ENCODE results near the gene PDE4D. TPM values are rescaled to one million over a fixed set of nuclear protein-coding genes. Genes with fewer than 3 reads are reported as not detected.

Gene PDE4D
- total RNA-seq, 4 donors from 2014 or later: 6.0 to 36.2 (median 10.0) TPM

DNA sequence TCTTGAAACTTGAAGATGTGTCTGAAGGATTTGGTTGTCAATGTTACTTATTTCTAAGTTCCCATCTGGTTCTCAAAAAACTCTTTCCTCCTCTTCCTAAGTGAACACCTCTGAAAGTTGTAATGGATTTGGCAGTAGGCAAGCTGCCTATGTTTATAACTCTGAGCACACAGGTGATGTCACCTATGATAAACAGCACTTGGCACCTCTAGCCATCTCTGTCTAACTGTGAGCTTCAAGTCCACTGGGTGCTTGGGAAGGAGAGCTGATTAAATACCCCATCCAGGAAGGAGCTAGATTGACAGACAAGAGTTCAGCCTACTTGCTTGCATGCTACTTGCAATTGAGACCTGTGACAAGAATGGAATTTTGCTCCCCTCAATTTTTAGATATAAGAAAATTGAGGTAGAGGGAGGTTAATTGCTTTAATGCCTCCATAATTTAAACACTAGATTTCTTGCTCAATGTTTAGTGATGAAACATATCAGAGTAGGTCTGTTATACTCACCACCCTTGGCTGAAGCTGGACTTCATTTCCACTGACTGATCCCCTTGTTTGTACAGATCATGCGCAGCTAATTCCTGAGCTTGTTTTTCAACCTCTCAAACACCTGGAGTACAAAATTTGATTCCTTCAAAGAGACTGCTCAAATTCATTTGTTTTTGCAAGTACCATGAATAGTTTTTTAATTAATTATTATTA lies 49.9 kb downstream of the PDE4D start:
- no peak for DNase-seq

DNA sequence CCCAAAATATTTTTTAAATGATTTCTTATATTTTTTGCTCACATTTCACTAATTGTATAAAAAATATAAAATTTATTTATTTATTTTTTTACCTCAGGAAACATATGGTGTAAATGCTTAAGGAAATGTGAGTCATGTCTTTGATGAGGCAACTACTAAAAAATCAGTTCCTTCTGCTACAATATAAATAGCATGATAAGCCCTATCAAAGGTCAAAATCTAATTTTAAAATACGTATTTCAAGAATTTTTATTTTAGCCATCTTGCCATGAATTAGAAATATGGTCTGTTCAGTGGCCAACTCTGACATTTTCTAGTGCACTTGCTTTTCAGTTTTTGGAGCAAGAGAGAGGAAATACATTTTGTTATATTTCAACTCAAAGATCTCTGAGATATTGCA lies 50.5 kb downstream of the PDE4D start:
- no peaks in the 10 kb centered on the region for H3K9me3 ChIP-seq
- no peaks in the 10 kb centered on the region for H3K36me3 ChIP-seq
- no peaks in the 10 kb centered on the region for H3K4me1 ChIP-seq
- intact Hi-C loops (cut with DNase I): no loop called here
- H3K4me3 ChIP-seq: no peak overlapping the region
- no peaks in the 10 kb centered on the region for H3K27me3 ChIP-seq
- no peak overlapping the region for H3K27ac ChIP-seq
- DNase-seq: no peak
- TF ChIP-seq, protein P1, sequence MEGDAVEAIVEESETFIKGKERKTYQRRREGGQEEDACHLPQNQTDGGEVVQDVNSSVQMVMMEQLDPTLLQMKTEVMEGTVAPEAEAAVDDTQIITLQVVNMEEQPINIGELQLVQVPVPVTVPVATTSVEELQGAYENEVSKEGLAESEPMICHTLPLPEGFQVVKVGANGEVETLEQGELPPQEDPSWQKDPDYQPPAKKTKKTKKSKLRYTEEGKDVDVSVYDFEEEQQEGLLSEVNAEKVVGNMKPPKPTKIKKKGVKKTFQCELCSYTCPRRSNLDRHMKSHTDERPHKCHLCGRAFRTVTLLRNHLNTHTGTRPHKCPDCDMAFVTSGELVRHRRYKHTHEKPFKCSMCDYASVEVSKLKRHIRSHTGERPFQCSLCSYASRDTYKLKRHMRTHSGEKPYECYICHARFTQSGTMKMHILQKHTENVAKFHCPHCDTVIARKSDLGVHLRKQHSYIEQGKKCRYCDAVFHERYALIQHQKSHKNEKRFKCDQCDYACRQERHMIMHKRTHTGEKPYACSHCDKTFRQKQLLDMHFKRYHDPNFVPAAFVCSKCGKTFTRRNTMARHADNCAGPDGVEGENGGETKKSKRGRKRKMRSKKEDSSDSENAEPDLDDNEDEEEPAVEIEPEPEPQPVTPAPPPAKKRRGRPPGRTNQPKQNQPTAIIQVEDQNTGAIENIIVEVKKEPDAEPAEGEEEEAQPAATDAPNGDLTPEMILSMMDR (IDR thresholded peaks at IDR 0.05): no peak
- TF ChIP-seq POLR2A (IDR thresholded peaks at IDR 0.05): no peak
- 38 to 52% methylated on average over 1 of the region's 1 CpG for WGBS, 2 donors

More for the DNA sequence above, 49.9 kb downstream of the PDE4D start:
- H3K9me3 ChIP-seq: no peaks in the 10 kb centered on the region
- no peak overlapping the region for H3K27ac ChIP-seq
- 64 to 95% methylated on average over 1 of the region's 1 CpG for WGBS, 2 donors
- no peak overlapping the region for H3K4me3 ChIP-seq
- TF ChIP-seq POLR2A (IDR thresholded peaks at IDR 0.05): no peak
- TF ChIP-seq, protein P1 (IDR thresholded peaks at IDR 0.05): no peak
- H3K27me3 ChIP-seq: no peaks in the 10 kb centered on the region
- intact Hi-C loops (cut with DNase I): no loop called here
- no peaks in the 10 kb centered on the region for H3K36me3 ChIP-seq
- H3K4me1 ChIP-seq: no peaks in the 10 kb centered on the region

DNA sequence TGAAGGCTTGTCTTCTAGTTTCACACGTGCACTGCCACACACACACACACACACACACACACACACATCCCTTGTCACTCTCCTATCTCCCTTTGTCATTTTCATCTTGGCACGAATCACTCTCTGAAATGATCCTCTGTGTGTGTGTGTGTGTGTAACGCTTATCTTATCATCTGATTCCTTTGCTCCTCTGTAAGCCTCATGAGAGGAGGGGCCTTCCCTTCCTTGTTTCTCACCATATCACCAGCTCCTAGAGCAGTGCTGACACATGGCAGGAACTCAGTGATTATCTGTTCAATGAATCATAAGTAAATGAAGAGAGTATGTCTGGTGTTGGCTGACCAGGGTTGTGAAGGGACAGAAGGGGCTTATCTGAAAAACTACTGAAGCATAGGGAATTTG lies 53.3 kb downstream of the PDE4D start:
- H3K27ac ChIP-seq: no peak overlapping the region
- TF ChIP-seq, protein P1 (IDR thresholded peaks at IDR 0.05): no peak
- TF ChIP-seq POLR2A (IDR thresholded peaks at IDR 0.05): no peak
- H3K27me3 ChIP-seq: no peaks in the 10 kb centered on the region
- H3K36me3 ChIP-seq: no peaks in the 10 kb centered on the region
- H3K4me1 ChIP-seq: no peaks in the 10 kb centered on the region
- no peak for DNase-seq
- H3K9me3 ChIP-seq: no peaks in the 10 kb centered on the region
- intact Hi-C loops (cut with DNase I): no loop called here
- WGBS, 2 donors: 55 to 64% methylated on average over 3 of the region's 3 CpGs
- no peak overlapping the region for H3K4me3 ChIP-seq

DNA sequence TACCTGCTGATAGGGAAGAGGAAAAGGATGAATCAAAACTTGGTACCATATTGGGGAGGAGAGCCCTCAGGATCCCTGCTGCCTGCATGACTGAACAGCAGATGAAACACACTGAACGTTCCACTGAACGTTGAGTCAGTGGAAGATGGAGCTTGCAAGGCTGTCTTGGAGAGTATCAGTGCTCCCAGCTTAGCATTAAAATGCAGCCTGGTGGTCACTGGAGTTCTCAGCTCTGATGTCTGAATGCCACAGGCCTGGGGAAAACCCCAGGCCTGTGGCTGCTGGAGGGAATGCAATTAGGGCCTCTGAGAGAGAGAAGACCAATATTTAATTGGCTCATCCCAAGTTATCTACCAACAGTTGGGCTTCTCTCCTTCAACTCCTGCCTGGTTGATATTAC lies 54.5 kb downstream of the PDE4D start:
- TF ChIP-seq POLR2A (IDR thresholded peaks at IDR 0.05): no peak
- TF ChIP-seq, protein P1 (IDR thresholded peaks at IDR 0.05): no peak
- DNase-seq: no peak
- intact Hi-C loops (cut with DNase I): no loop called here
- no peaks in the 10 kb centered on the region for H3K36me3 ChIP-seq
- H3K27ac ChIP-seq: no peak overlapping the region
- H3K4me3 ChIP-seq: no peak overlapping the region
- H3K27me3 ChIP-seq: no peaks in the 10 kb centered on the region
- WGBS, 2 donors: 72 to 73% methylated on average over 2 of the region's 2 CpGs
- no peaks in the 10 kb centered on the region for H3K4me1 ChIP-seq
- H3K9me3 ChIP-seq: no peaks in the 10 kb centered on the region

DNA sequence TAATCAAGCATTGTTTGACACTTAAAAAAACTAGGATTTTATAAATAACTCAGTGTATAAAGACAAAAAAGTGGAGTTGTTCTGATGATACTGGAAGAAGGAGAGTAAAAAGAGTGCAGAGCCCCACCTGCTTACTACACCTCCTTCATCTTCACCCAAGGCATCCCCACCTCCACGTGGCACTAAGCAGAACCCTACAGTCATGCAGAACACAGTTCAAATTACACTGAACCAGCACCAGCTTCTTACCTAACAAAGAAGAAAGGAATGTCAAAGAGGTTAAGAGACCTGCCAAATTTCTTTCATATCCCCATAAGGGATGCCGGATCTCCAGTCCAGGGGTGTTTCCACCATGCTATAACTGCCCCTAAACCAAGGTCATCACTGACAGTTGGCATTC lies 55.5 kb downstream of the PDE4D start:
- H3K27me3 ChIP-seq: no peaks in the 10 kb centered on the region
- no peaks in the 10 kb centered on the region for H3K9me3 ChIP-seq
- 48 to 60% methylated on average over 2 of the region's 2 CpGs for WGBS, 2 donors
- no peak overlapping the region for H3K27ac ChIP-seq
- H3K36me3 ChIP-seq: no peaks in the 10 kb centered on the region
- TF ChIP-seq POLR2A (IDR thresholded peaks at IDR 0.05): no peak
- TF ChIP-seq, protein P1 (IDR thresholded peaks at IDR 0.05): no peak
- no peak for DNase-seq
- no peaks in the 10 kb centered on the region for H3K4me1 ChIP-seq
- intact Hi-C loops (cut with DNase I): no loop called here
- no peak overlapping the region for H3K4me3 ChIP-seq

Measured in esophagus squamous epithelium (tissue), 5 donors.